H9 (cell line): ENCODE data around the gene MSANTD1. TPM values are rescaled to one million over a fixed set of nuclear protein-coding genes. Genes with fewer than 3 reads are reported as not detected.

ENCODE experiments used
- DNase-seq: peaks from one replicate; pipeline ENCODE4 v3.0.0-alpha.2; 2017
- H2AFZ ChIP-seq: one replicate; pipeline ENCODE4 v1.6.1; 2013; ENCODE audit warnings: mild to moderate bottlenecking, low read length, control low read depth, moderate library complexity
- H2AK5ac ChIP-seq: 2 replicates; pipeline ENCODE4 v1.6.1; 2013; ENCODE audit warnings: low read length, control low read depth, mixed read lengths; ENCODE audit not compliant: insufficient read length
- H2BK120ac ChIP-seq: one replicate; pipeline ENCODE4 v1.6.1; 2013; ENCODE audit warnings: low read depth, mild to moderate bottlenecking, low read length, control low read depth, inconsistent platforms; ENCODE audit not compliant: poor library complexity, severe bottlenecking
- H2BK12ac ChIP-seq: 2 replicates; pipeline ENCODE4 v1.6.1; 2013; ENCODE audit warnings: low read length, control low read depth, mixed read lengths, low read depth; ENCODE audit not compliant: insufficient read length
- H2BK15ac ChIP-seq: 2 replicates; pipeline ENCODE4 v1.6.1; 2013; ENCODE audit warnings: low read depth, low read length, control low read depth
- H2BK20ac ChIP-seq: one replicate; pipeline ENCODE4 v1.6.1; 2013; ENCODE audit warnings: low read depth, mild to moderate bottlenecking, low read length, control low read depth, inconsistent platforms; ENCODE audit not compliant: poor library complexity, severe bottlenecking
- H2BK5ac ChIP-seq: 2 replicates; pipeline ENCODE4 v1.6.1; 2013; ENCODE audit warnings: low read length, control low read depth, mixed read lengths; ENCODE audit not compliant: insufficient read length
- H3K14ac ChIP-seq: 2 replicates; pipeline ENCODE4 v1.6.1; 2013; ENCODE audit warnings: low read length, control low read depth; ENCODE audit not compliant: insufficient read depth
- H3K18ac ChIP-seq: 2 replicates; pipeline ENCODE4 v1.6.1; 2013; ENCODE audit warnings: low read depth, mild to moderate bottlenecking, mixed read lengths, low read length, control low read depth; ENCODE audit not compliant: insufficient read length
- H3K23ac ChIP-seq: 2 replicates; pipeline ENCODE4 v1.6.1; 2013; ENCODE audit warnings: low read length, control low read depth, mixed read lengths, low read depth; ENCODE audit not compliant: insufficient read length
- H3K23me2 ChIP-seq: 2 replicates; pipeline ENCODE4 v1.6.1; 2013; ENCODE audit warnings: low read depth, mild to moderate bottlenecking, mixed read lengths, low read length, control low read depth; ENCODE audit not compliant: insufficient read length, poor library complexity, severe bottlenecking
- H3K27ac ChIP-seq: 2 replicates; pipeline ENCODE4 v1.5.1; 2013; ENCODE audit warnings: low read length, control low read depth, mixed read lengths, low read depth; ENCODE audit not compliant: insufficient read length
- H3K27me3 ChIP-seq: 2 replicates; pipeline ENCODE4 v1.6.1; 2013; ENCODE audit warnings: low read length, control low read depth, inconsistent platforms; ENCODE audit not compliant: insufficient read depth
- H3K4ac ChIP-seq: 2 replicates; pipeline ENCODE4 v1.6.1; 2013; ENCODE audit warnings: low read depth, mild to moderate bottlenecking, control low read depth, inconsistent platforms, low read length, moderate library complexity
- H3K4me1 ChIP-seq: 2 replicates; pipeline ENCODE4 v1.6.1; 2013; ENCODE audit warnings: low read length, control low read depth, inconsistent platforms; ENCODE audit not compliant: insufficient read depth
- H3K4me2 ChIP-seq: 2 replicates; pipeline ENCODE4 v1.6.1; 2013; ENCODE audit warnings: low read length, control low read depth, mixed read lengths; ENCODE audit not compliant: insufficient read length, insufficient read depth
- H3K56ac ChIP-seq: 2 replicates; pipeline ENCODE4 v1.6.1; 2013; ENCODE audit warnings: low read depth, mild to moderate bottlenecking, mixed read lengths, low read length, control low read depth; ENCODE audit not compliant: insufficient read length
- H3K79me1 ChIP-seq: 2 replicates; pipeline ENCODE4 v1.6.1; 2013; ENCODE audit warnings: low read depth, mild to moderate bottlenecking, moderate library complexity, low read length, control low read depth, inconsistent platforms; ENCODE audit not compliant: insufficient read depth, poor library complexity, severe bottlenecking
- H3K79me2 ChIP-seq: 2 replicates; pipeline ENCODE4 v1.6.1; 2013; ENCODE audit warnings: low read length, control low read depth, inconsistent platforms; ENCODE audit not compliant: insufficient read depth
- H3K9ac ChIP-seq: 2 replicates; pipeline ENCODE4 v1.6.1; 2013; ENCODE audit warnings: low read length, control low read depth, mixed read lengths; ENCODE audit not compliant: insufficient read length; ENCODE audit errors: extremely low read depth
- H3K9me3 ChIP-seq: one replicate; pipeline ENCODE4 v1.6.1; 2013; ENCODE audit warnings: low read depth, low read length, inconsistent platforms; ENCODE audit not compliant: control insufficient read depth
- H3T11ph ChIP-seq: one replicate; pipeline ENCODE4 v1.6.1; 2013; ENCODE audit warnings: mild to moderate bottlenecking, low read length, control low read depth, inconsistent platforms
- H4K20me1 ChIP-seq: one replicate; pipeline ENCODE4 v1.6.1; 2013; ENCODE audit not compliant: control insufficient read depth, insufficient read length, insufficient read depth
- H4K5ac ChIP-seq: 2 replicates; pipeline ENCODE4 v1.6.1; 2013; ENCODE audit warnings: low read depth, mild to moderate bottlenecking, mixed read lengths, low read length, control low read depth; ENCODE audit not compliant: insufficient read length
- H4K8ac ChIP-seq: replicated peaks from 2 replicates; pipeline ENCODE4 v1.6.1; 2013; ENCODE audit warnings: low read length, control low read depth, mixed read lengths, low read depth; ENCODE audit not compliant: insufficient read length
- H4K91ac ChIP-seq: 2 replicates; pipeline ENCODE4 v1.6.1; 2013; ENCODE audit warnings: low read depth, mild to moderate bottlenecking, moderate library complexity, mixed read lengths, low read length, control low read depth; ENCODE audit not compliant: insufficient read length
- H3K27ac Mint-ChIP-seq, 3 experiments: 2 replicates in 2 of 3; 3 replicates in 1 of 3; pipeline ENCODE4 v1.8.0; 2020 to 2021; ENCODE audit warnings: mixed read lengths in 3 of 3, mild to moderate bottlenecking in 1 of 3, moderate library complexity in 1 of 3
- H3K27me3 Mint-ChIP-seq: 2 replicates; pipeline ENCODE4 v1.8.0; 2021; ENCODE audit warnings: low read depth, mild to moderate bottlenecking, moderate library complexity, mixed read lengths
- H3K36me3 Mint-ChIP-seq, 3 experiments: 2 replicates in 2 of 3; 3 replicates in 1 of 3; pipeline ENCODE4 v1.8.0; 2020 to 2021; ENCODE audit warnings: low read depth in 3 of 3, mixed read lengths in 3 of 3; ENCODE audit not compliant: insufficient read depth in 1 of 3
- H3K4me1 Mint-ChIP-seq, 2 experiments: 2 replicates each; pipeline ENCODE4 v1.8.0; 2020; ENCODE audit warnings: mixed read lengths in 2 of 2
- H3K4me3 Mint-ChIP-seq, 2 experiments: 2 replicates in 1 of 2; 3 replicates in 1 of 2; pipeline ENCODE4 v1.8.0; 2020 to 2021; ENCODE audit warnings: mild to moderate bottlenecking in 2 of 2, mixed read lengths in 2 of 2, moderate library complexity in 1 of 2
- H3K9me3 Mint-ChIP-seq, 2 experiments: 2 replicates in 1 of 2; 3 replicates in 1 of 2; pipeline ENCODE4 v1.8.0; 2020; ENCODE audit warnings: mild to moderate bottlenecking in 2 of 2, mixed read lengths in 2 of 2, moderate library complexity in 1 of 2
- CTCF ChIP-seq: fragments of 200-600 bp; sonication (generic); conservative IDR thresholded peaks from 3 replicates; pipeline ENCODE4 v1.8.0; 2021; ENCODE audit warnings: antibody characterized with exemption, mild to moderate bottlenecking
- WGBS: extraction: QIAGEN DNeasy Blood & Tissue Kit; methylation state at CpG from one replicate; pipeline ENCODE4 v1.1.7; 2013; ENCODE audit warnings: missing lambda C conversion rate, low lambda C conversion rate, mixed read lengths; ENCODE audit not compliant: insufficient read length; ENCODE audit errors: extremely low coverage; 5-methylcytosine and 5-hydroxymethylcytosine counted together
- total RNA-seq: library from RNA; stranded (reverse); gene quantifications from 2 replicates; pipeline ENCODE4 v1.2.1, GENCODE V29; 2021

MSANTD1 gene
- total RNA-seq, 1 experiment from 2014 or later, result 0.83 TPM

- Histone ChIP-seq H3K23me2 (peaks cover 16% of the 10 kb centered on the region), H2AFZ (no peak overlapping the region), H2BK15ac (no peak overlapping the region), H3K27me3 (no peaks in the 10 kb centered on the region; the same call in 1 of the 2 replicates), H4K91ac (no peak overlapping the region), H4K20me1 (peaks cover 3% of the 10 kb centered on the region), H3K4ac (no peak overlapping the region), H2BK12ac (no peak overlapping the region), H3K27ac (no peak overlapping the region), H3K4me2 (no peak overlapping the region), H3K79me1 (no peaks in the 10 kb centered on the region), H2BK20ac (no peak overlapping the region), H4K5ac (no peak overlapping the region), H3K9me3 (no peaks in the 10 kb centered on the region), H3K79me2 (no peaks in the 10 kb centered on the region), H3K18ac (no peak overlapping the region), H3T11ph (no peak overlapping the region), H2BK120ac (no peak overlapping the region), H3K56ac (no peak overlapping the region), H2BK5ac (no peak overlapping the region), H3K14ac (no peak overlapping the region; the same call in 1 of the 2 replicates), H3K23ac (no peak overlapping the region), H3K9ac (no peak overlapping the region), H2AK5ac (no peak overlapping the region), H3K4me1 (no peaks in the 10 kb centered on the region), H4K8ac (no peak overlapping the region)
- no peak for DNase-seq
- no peaks in the 10 kb centered on the region for H3K9me3 Mint-ChIP-seq
- peaks cover 12% of the 10 kb centered on the region for H3K27me3 Mint-ChIP-seq
- peak overlapping the region in 1 of 3 experiments; percentile 75; a peak in 1 of 7 replicates for H3K27ac Mint-ChIP-seq
- H3K4me3 Mint-ChIP-seq, result no peak overlapping the region
- peaks cover 41 to 58% of the 10 kb centered on the region in 2 experiments for H3K4me1 Mint-ChIP-seq
- no peak for TF ChIP-seq CTCF
- H3K36me3 Mint-ChIP-seq, result no peaks in the 10 kb centered on the region; a peak in 1 of 7 replicates
- WGBS, result no CpG with 5 or more reads among the region's 12 CpGs
Observed at GRCh38 chr4:3295837-3296624, 47.1 kb downstream of the MSANTD1 start.
